Left forelimb (tissue), 1 donor: ENCODE results near the gene LIG4.

ENCODE experiments used
- DNase-seq: peaks from one replicate; pipeline ENCODE4 v3.0.0-alpha.2; 2018; ENCODE audit warnings: low spot score

The LIG4 gene

GRCh38 chr13:108193806-108194205 is 21.5 kb downstream of the LIG4 start:
- no peak for DNase-seq

GRCh38 chr13:108190897-108191296 is 24.4 kb downstream of the LIG4 start:
- no peak for DNase-seq

GRCh38 chr13:108188260-108188659 is 27.1 kb downstream of the LIG4 start:
- no peak for DNase-seq

- DNase-seq, result no peak
Measured at GRCh38 chr13:108185223-108185622, 30.1 kb downstream of the LIG4 start.

DNA sequence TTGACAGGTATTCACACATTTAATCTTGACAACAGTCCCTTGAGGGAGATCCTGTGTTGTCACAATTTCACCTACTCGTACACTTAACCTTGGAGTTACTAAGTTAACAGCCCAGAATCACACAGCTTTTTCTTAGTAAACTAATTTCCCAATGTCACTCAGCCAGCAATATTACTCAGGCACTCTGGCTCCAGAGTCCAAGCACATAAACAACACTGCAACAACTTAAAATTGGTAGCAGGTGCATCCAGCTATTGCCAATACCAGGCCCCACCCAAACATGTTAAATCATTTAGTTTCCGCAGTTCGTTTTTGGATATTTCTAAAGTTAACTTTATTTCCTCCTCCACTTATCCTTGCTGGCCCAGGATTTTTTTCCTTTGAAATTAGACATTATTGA is 32.7 kb downstream of the LIG4 start:
- no peak for DNase-seq

DNA sequence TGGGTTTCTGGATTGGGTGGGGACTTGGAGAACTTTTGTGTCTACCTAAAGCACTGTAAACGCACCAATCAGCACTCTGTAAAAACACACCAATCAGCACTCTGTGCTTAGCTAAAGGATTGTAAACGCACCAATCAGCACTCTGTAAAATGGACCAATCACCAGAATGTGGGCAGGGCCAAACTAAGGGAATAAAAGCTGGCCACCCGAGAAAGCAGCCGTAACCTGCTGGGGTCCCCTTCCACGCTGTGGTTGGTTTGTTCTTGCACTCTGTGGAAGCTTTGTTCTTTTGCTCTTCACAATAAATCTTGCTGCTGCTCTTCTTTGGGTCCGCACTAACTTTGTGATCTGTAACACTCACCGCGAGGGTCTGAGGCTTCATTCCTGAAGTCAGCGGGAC is 37.3 kb downstream of the LIG4 start:
- no peak for DNase-seq

GRCh38 chr13:108176685-108177274 is 38.6 kb downstream of the LIG4 start:
- DNase-seq, result no peak

DNA sequence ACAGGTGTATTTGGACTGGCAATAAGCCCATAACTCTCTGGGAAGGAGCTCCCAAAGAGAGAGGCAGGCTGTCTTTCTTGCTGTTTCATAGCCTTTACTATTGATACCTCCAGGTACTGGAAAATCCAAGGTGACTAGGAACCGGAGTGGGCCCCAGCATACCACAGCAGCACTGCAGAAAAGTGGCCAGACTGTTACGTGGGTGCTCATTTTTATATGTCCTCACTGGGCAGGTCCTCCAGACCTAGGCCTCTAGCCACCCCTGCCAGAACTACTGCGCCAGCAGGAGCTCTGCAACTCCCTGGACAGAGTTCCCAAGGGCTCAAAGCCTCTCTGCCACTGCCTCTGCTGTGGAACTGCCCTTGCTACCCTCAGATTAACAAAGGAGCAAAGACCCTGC is 46.4 kb downstream of the LIG4 start:
- DNase-seq, result no peak

DNA sequence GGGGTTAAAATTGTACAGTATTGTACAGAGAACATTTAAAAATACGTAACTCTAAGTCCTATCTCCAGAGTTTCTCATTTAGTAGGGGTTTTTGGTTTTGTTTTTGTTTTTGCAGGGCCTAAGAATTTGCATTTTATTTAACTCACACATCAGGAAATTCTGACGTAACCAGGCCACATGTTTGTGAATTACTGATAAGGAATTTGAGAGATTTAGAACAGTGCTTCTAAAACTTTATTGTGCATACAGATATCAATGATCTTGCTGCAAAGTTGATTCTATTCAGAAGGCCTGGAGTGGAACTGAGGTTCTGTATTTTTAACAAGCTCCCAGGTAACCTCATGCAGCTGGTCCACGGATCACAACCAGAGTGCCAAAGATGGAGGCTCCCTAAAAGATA is 49.3 kb downstream of the LIG4 start:
- DNase-seq, result no peak

DNA sequence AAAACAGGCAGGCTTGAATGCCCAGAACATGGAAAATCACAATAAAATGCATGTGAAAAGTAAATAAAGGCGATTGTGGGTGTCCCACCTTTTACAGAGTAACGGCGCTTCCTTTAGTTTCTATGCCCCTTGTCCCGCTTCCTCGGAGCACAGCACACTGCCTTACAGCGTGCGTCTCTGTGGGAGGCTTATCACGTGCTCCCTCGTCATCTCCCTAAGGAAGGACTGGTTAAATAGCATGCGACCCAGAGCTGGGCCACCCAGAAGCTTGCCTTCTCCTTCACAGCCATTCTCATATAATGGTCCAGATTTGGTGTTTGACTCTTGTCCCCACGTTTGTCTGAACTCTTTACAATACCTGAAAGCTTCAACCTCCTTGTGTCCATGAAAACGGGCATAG is 56.6 kb downstream of the LIG4 start:
- DNase-seq, result no peak
